HG03280 (cell line): ENCODE data around the gene CTNNA3.
"Not testable (repeated sequence)": the region's sequence is repeated elsewhere in the genome, so short reads cannot be mapped to it uniquely, and the experiment has no call there.

Source experiments
- ATAC-seq: cut with Tn5 transposase; IDR thresholded peaks from one replicate; pipeline ENCODE4 v1.9.1; 2021; ENCODE audit warnings: mild to moderate bottlenecking, moderate library complexity; ENCODE audit not compliant: unreplicated experiment

CTNNA3 gene

DNA sequence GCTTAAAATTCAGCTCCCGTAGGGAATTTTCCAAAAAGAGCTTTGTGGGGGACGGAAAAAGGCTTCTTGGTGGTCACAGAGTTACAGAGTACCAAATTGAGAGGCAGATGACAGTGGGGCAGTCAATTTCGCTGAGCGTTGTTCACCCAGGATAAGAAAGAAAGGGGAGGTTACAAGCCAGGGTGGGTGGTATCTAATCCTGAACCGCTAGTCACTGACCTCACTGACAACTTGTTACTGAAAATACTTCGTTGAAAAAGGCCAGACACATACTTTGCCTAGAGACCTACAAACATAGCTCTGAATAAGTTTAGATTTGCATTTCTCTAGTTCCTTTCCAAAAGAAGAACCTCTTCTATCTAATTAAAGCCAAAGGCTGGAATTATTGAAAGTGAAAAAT is at the start of gene CTNNA3:
CTNNA3 (minus strand) TSS at position 167 of the 400 bp plus-strand sequence.
- ATAC-seq = peak; percentile 68

DNA sequence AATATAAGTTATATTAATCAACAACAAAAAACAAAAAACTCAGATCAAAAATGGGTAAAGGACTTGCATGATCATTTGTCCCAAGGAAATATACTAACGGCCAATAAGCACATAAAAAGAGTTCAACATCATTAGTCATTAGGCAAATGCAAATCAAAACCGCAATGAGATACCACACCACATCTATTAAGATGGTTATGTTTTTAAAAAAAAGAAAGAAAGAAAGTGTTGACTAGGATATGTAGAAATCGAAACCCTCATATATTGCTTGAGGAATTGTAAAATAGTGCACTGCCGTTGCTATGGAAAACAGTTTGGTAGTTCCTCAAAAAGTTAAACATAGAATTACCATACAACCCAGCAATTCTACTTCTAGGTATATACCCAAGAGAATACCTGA is 39.4 kb upstream of the CTNNA3 start:
- no peak for ATAC-seq

GRCh38 chr10:67733511-67733910 is 37.5 kb upstream of the CTNNA3 start:
- ATAC-seq = no peak

DNA sequence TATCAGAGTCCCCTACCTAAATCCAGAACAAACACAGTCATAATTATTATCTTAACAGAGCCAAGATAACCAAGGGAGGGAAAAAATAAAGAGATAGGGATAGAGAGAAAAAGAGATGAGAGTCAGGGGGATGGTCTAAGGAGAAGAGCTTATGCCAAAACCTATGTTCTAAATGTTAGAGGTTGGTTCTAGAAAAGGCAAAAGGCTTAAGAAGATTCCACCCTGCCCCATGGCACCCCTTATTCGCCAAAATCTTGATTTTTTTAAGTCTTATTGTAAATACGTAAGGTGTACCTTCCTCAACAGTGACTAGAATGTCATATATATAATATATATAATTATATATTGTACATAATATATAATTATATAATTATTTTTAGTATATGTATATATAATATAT is 29.6 kb upstream of the CTNNA3 start:
- no peak for ATAC-seq

DNA sequence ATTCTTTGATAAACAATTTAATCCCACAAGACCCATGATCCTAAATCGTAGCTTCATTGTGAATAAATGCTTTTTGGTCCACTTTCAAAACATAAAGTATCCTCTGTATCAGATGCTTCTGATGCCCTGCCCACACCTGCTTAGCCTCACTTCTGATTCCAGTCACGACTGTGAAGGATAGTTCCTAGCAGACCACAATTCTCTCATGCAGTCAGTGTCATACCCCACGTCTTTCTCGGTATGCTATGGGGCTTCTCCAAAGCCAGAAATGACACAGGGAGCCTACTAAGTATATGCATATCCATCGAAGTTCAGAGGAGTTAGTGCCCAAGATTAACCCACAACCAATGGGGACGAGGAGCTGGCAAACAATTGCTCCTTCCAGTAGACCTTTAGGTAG is 27.6 kb upstream of the CTNNA3 start:
- ATAC-seq = no peak

GRCh38 chr10:67722113-67722512 is 26.1 kb upstream of the CTNNA3 start:
- peak; percentile 59 for ATAC-seq

DNA sequence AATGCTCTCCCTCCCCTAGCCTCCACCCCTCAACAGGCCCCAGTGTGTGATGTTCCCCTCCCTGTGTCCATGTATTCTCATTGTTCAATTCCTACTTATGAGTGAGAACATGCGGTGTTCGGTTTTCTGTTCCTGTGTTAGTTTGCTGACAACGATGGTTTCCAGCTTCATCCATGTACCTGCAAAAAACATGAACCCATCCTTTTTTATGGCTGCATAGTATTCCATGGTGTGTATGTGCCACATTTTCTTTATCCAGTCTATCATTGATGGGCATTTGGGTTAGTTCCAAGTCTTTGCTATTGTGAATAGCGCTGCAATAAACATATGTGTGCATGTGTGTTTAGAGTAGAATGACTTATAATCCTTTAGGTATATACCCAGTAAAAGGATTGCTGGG is 20.5 kb upstream of the CTNNA3 start:
- ATAC-seq = not testable (repeated sequence)

DNA sequence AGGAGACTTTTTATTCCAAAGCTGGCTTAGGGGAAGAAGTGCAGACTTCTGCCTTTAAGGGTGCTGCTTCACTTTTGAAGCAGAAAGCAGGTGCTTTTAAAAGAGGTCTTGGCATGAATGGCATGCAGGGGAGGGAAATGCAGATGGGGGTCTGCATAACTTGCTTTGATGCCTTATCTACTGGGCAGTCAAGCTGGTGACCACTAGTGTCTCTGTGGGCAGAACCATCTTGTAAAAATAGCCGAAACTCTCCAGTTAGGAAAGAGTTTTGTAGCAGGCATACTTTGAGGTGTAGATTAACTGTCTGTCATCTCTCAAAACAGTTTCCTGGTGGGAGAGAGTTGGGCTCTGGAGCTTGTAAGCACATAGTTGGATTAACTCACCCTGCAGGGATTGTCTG is 9.9 kb upstream of the CTNNA3 start:
- ATAC-seq = no peak

- ATAC-seq = not testable (repeated sequence)
Observed at GRCh38 chr10:67699613-67700270, 3.7 kb upstream of the CTNNA3 start.

DNA sequence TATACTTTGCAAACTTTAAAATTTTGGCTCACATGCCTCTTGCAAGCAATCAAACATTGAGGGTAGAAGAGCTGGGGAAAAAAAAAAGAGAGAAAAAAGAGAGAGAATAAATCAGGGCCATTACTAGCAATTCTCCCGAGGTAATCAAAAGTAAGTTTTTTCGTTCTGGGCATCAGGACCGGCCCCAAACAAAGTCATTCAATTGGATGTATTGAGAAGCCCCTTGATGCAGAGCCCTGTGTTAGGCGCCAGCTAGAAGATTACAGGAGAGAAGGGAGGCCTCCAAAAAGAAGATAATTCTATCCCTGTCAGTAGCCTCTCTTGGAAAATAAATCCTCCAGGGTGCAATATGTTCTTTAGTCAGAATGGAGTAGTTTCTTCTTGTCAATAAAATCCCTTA is 2.2 kb upstream of the CTNNA3 start:
- no peak for ATAC-seq

- peak; percentile 73 for ATAC-seq
Observed at GRCh38 chr10:67697724-67698131, 1.7 kb upstream of the CTNNA3 start.

- no peak for ATAC-seq
Observed at GRCh38 chr10:67696679-67697078, 684 bp upstream of the CTNNA3 start.

GRCh38 chr10:67695555-67695954 is 440 bp downstream of the CTNNA3 start:
- ATAC-seq = no peak

GRCh38 chr10:67691861-67692260 is 4.1 kb downstream of the CTNNA3 start:
- ATAC-seq = not testable (repeated sequence)

GRCh38 chr10:67690540-67690939 is 5.5 kb downstream of the CTNNA3 start:
- ATAC-seq = not testable (repeated sequence)

- not testable (repeated sequence) for ATAC-seq
Observed at GRCh38 chr10:67684140-67684539, 11.9 kb downstream of the CTNNA3 start.

GRCh38 chr10:67678335-67678974 is 17.5 kb downstream of the CTNNA3 start:
- no peak for ATAC-seq

- no peak for ATAC-seq
Observed at GRCh38 chr10:67676208-67676825, 19.7 kb downstream of the CTNNA3 start.

DNA sequence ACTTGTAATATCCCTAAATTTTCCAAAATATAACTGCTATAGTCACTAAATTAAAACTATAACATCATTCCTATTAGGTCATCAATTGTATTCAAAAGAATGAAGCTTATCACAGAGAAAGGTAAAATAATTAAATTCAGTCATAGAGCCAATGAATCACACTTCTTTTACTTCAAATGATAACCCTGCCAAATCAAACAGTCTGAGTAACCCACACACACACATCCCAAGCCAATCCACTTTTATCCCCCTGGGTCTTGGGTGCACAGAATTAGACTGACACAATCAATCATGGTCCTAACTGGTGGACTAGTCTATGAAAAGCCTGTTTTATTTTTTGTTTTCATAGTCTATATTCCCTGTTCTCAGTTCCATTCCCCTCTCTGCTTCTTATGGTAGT is 25.6 kb downstream of the CTNNA3 start:
- ATAC-seq = no peak

GRCh38 chr10:67669978-67670377 is 26.0 kb downstream of the CTNNA3 start:
- no peak for ATAC-seq

DNA sequence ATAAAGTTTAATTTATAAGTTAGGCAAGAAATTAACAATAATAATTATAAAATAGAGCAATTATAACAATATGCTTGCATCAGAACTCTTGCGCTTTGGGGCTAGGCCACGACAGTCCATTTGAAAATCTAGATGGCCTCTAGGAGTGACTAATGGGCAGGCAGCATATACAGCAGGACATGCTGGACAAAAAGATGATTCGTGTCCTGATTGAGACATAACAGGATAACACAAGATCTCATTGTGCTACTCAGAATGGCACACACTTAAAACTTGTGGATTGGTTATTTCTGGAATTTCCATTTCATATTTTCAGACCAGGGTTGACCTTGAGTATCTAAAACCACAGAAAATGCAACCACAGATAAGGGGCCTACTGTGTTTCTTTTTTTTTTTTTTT is 27.5 kb downstream of the CTNNA3 start:
- ATAC-seq = no peak

DNA sequence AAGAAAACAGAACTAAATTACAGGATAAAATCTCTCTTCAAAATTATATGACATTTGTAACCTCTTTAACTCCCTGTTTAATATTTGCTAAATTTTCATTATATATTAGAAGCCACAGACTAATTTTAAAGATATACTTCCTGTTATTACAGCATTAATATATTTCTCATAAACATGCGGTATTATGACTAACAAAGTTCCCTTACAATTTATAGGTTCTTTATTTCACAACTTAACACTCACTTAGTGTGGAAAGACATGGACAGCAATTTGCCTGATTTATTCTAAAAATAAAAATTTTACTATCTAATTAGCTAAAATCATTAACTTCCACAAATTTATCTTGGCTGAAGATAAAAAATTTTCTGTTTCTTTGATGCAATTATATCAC is 29.0 kb downstream of the CTNNA3 start:
- ATAC-seq = no peak
